Spleen (tissue), 11 donors: ENCODE data around the gene STX8. TPM values are rescaled to one million over a fixed set of nuclear protein-coding genes. Genes with fewer than 3 reads are reported as not detected.

Experiments
- DNase-seq: peaks from one replicate; pipeline ENCODE4 v3.0.0-alpha.2; 2020
- H3K27ac ChIP-seq, 8 donors: fragments of 200-600 bp; sonication (generic) in 7 of 8; 1 replicate in 4 of 8; 2 replicates in 4 of 8; pipeline versions ENCODE4 v1.5.0 to v1.8.0; 2016 to 2021; ENCODE audit warnings: inconsistent platforms in 4 of 8, mild to moderate bottlenecking in 4 of 8, moderate library complexity in 1 of 8
- H3K27me3 ChIP-seq, 7 donors: fragments of 200-600 bp; sonication (generic) in 6 of 7; replicated peaks in 1 of 7; 1 replicate in 4 of 7; 2 replicates in 3 of 7; pipeline versions ENCODE4 v1.5.0 to v1.8.0; 2016 to 2021; ENCODE audit warnings: inconsistent platforms in 3 of 7, mild to moderate bottlenecking in 1 of 7
- H3K36me3 ChIP-seq, 6 donors: fragments of 200-600 bp; sonication (generic) in 5 of 6; 1 replicate in 4 of 6; 2 replicates in 2 of 6; pipeline versions ENCODE4 v1.5.0 to v1.8.0; 2016 to 2021; ENCODE audit warnings: inconsistent platforms in 2 of 6
- H3K4me1 ChIP-seq, 6 donors: fragments of 200-600 bp; sonication (generic) in 5 of 6; 1 replicate in 3 of 6; 2 replicates in 3 of 6; pipeline versions ENCODE4 v1.5.0 to v1.8.0; 2016 to 2021; ENCODE audit warnings: inconsistent platforms in 3 of 6
- H3K4me3 ChIP-seq, 8 donors: fragments of 200-600 bp; sonication (generic) in 7 of 8; 1 replicate in 4 of 8; 2 replicates in 4 of 8; pipeline versions ENCODE4 v1.5.0 to v1.8.0; 2016 to 2021; ENCODE audit warnings: inconsistent platforms in 4 of 8, mild to moderate bottlenecking in 4 of 8, moderate library complexity in 2 of 8
- H3K9me3 ChIP-seq, 8 donors: fragments of 200-600 bp; sonication (generic) in 7 of 8; 1 replicate in 4 of 8; 2 replicates in 4 of 8; pipeline versions ENCODE4 v1.5.0 to v1.8.0; 2016 to 2021; ENCODE audit warnings: inconsistent platforms in 4 of 8
- POLR2A ChIP-seq, 3 donors: fragments of 450-650 bp; IDR thresholded peaks; one replicate each; pipeline ENCODE4 v1.5.1; 2017; ENCODE audit warnings: antibody characterized with exemption in 3 of 3, mild to moderate bottlenecking in 1 of 3
- POLR2AphosphoS5 ChIP-seq, 3 donors: sonication (generic); formaldehyde crosslinking; IDR thresholded peaks; one replicate each; pipeline ENCODE4 v1.5.1; 2017; ENCODE audit warnings: antibody characterized with exemption in 3 of 3
- WGBS, 5 donors: extraction: QIAGEN DNeasy Blood & Tissue Kit in 3 of 5; methylation state at CpG; one replicate each; pipeline versions ENCODE4 v1.1.5 to v1.1.7; 2013 to 2018; 5-methylcytosine and 5-hydroxymethylcytosine counted together
- intact Hi-C: fragments of 100-400 bp; cut with DNase I; formaldehyde crosslinking; loops from one replicate; pipeline ENCODE4 v1.15.0; 2023; ENCODE audit warnings: low total_unique reads
- polyA plus RNA-seq, 3 donors: library from polyadenylated mRNA; stranded (reverse); fragments of 200-250 nt; gene quantifications; one replicate each; pipeline ENCODE4 v1.2.1, GENCODE V29; 2013
- total RNA-seq, 7 donors: library from RNA; depleted of rRNA in 3 of 7; stranded (reverse); fragments of >200 nt in 3 of 7; fragmentation: NEBNext Ultra II Directional in 4 of 7; extraction: Animal tissue kit (Norgen Biotek cat#: 25700) in 4 of 7; gene quantifications; one replicate each; pipeline versions ENCODE4 v1.1.0 to v1.2.1, GENCODE V29; 2016 to 2021
- TF ChIP-seq, protein P1 (sequence below), 11 experiments: fragments of 200-600 bp in 7 of 11; fragments of 450-650 bp in 4 of 11; sonication (generic) in 4 of 11; IDR thresholded peaks in 8 of 11; conservative IDR thresholded peaks in 3 of 11; 1 replicate in 7 of 11; 2 replicates in 4 of 11; pipeline versions ENCODE4 v1.4.0 to v1.8.0; 2016 to 2021; ENCODE audit warnings: antibody characterized with exemption in 11 of 11, inconsistent platforms in 4 of 11, mild to moderate bottlenecking in 1 of 11
- donor health status: healthy with polysubstance abuse.
- donor health status: DM: no; HTN: no; CAD: no; lungs with moderate emphysema.
- donor health status: DM: no; HTN: no; CAD: no.
- donor health status: Bipolar disorder and iron deficiency.
- donor health status: healthy.
- donor health status: DM: no; HTN: no; CAD: no.
- donor health status: DM: yes; HTN: yes; CAD: no.

STX8 gene
- total and polyA plus RNA-seq, 10 donors = 37.3 to 59.8 (median 48.9) TPM

DNA sequence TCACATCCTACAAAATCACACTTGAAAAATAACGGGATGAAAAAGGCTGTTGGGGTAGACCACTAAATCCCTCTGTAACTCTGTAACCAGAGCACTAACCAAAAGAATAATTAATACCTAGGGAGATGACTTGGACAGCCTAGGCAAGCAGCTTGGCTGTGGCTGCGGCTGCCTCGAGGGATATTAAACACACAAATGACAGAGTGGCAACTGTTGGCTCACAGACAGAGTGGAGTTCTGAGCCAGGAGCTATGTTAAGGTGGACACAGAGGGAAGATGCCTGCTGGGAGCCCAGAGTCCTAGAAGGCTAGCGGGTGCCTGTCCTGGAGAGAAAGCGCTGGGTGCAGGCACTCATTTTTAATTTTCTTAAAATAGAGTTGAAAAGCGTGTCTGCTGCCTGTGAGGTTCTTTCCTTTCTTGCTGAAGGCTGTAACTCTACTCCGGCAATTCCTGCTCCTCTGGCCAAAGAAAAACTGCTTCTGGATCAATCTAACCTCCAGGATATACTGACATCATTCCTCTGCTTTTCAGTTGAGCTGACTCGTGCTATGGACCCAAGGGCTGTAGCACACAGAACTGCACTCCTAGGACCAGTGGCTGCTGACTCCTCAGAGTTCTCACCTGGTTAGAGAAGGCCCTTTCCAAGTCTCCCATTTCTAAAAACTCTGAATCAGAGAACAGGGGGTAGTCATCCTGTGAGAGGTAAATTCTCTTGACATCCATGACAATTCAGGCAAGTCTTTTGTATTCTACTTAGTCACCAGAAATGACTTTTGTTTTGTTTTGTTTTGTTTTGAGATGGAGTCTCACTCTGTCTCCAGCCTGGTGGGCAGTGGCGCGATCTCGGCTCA is 147.9 kb downstream of the STX8 start:
- 91 to 95% (median 94%) methylated on average over 11 of the region's 11 CpGs for WGBS, 5 donors
- H3K27me3 ChIP-seq = no peaks in the 10 kb centered on the region
- peaks cover 0 to 5% (median under 1%) of the 10 kb centered on the region in 6 donors for H3K36me3 ChIP-seq
- TF ChIP-seq POLR2A (IDR thresholded peaks at IDR 0.05) = no peak
- no peak overlapping the region for H3K27ac ChIP-seq
- no peak overlapping the region for H3K4me3 ChIP-seq
- intact Hi-C loops = no loop called here
- H3K4me1 ChIP-seq = peaks cover 7 to 15% (median 11%) of the 10 kb centered on the region in 6 donors
- H3K9me3 ChIP-seq = no peaks in the 10 kb centered on the region
- no peak for DNase-seq

DNA sequence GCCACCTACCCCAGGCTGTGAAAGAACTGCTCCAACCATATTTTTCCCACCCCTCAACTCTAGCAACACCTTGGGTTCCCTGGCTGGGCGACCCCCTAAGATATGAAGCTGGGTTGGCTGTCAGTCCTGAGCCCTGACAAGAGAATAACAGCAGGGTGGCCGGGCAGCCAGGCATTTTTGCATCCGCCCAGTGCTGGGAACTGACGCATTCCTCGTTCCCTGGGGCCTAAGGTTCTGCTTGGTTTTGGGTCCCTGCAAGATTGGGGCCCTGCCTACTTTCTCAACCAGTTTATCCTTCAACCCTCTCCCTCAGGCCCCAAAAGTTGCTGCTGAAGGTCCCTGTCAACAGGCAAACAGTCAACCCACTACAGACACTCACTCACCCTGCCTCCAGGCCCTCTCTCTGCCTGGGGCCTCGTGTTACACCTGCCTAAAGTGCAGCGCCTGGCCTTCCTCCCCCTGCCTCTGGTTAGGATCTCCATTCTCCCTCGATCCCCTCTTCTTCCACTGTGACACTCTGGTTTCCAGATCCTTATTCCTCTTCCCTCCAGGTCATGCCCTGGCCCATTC is 151.5 kb downstream of the STX8 start:
- DNase-seq = no peak
- H3K36me3 ChIP-seq = peaks cover 0 to 19% (median 1%) of the 10 kb centered on the region in 6 donors
- no peaks in the 10 kb centered on the region for H3K4me1 ChIP-seq
- H3K27ac ChIP-seq = no peak overlapping the region
- TF ChIP-seq, protein P1, sequence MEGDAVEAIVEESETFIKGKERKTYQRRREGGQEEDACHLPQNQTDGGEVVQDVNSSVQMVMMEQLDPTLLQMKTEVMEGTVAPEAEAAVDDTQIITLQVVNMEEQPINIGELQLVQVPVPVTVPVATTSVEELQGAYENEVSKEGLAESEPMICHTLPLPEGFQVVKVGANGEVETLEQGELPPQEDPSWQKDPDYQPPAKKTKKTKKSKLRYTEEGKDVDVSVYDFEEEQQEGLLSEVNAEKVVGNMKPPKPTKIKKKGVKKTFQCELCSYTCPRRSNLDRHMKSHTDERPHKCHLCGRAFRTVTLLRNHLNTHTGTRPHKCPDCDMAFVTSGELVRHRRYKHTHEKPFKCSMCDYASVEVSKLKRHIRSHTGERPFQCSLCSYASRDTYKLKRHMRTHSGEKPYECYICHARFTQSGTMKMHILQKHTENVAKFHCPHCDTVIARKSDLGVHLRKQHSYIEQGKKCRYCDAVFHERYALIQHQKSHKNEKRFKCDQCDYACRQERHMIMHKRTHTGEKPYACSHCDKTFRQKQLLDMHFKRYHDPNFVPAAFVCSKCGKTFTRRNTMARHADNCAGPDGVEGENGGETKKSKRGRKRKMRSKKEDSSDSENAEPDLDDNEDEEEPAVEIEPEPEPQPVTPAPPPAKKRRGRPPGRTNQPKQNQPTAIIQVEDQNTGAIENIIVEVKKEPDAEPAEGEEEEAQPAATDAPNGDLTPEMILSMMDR (IDR thresholded peaks at IDR 0.05 in 8 of 11, conservative IDR thresholded peaks at IDR 0.05 in 3 of 11) = no peak
- TF ChIP-seq POLR2A (IDR thresholded peaks at IDR 0.05) = no peak
- TF ChIP-seq POLR2AphosphoS5 (IDR thresholded peaks at IDR 0.05) = no peak
- H3K9me3 ChIP-seq = no peaks in the 10 kb centered on the region
- H3K27me3 ChIP-seq = no peaks in the 10 kb centered on the region
- intact Hi-C loops = no loop called here
- H3K4me3 ChIP-seq = no peak overlapping the region
- 94 to 96% (median 95%) methylated on average over 8 of the region's 8 CpGs for WGBS, 5 donors

DNA sequence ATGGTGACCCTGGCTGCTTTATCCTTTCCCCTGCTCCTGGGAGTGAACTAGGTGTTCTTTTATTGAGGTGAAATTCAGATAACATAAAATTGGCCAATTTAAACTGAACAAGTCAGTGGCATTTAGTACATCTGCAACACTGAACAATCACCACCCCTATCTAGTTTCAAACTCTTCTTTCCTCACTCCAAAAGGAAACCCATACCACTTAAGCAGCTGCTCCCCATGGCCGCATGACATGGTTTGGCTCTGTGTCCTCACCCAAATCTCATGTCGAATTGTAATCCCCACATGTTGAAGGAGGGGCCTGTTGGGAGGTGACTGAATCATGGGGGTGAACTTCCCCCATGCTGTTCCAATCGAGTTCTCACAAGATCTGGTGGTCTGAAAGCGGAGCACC is 154.1 kb downstream of the STX8 start:
- TF ChIP-seq POLR2AphosphoS5 (IDR thresholded peaks at IDR 0.05) (no peak), POLR2A (IDR thresholded peaks at IDR 0.05) (no peak)
- TF ChIP-seq, protein P1 (IDR thresholded peaks at IDR 0.05 in 8 of 11, conservative IDR thresholded peaks at IDR 0.05 in 3 of 11) = no peak

DNA sequence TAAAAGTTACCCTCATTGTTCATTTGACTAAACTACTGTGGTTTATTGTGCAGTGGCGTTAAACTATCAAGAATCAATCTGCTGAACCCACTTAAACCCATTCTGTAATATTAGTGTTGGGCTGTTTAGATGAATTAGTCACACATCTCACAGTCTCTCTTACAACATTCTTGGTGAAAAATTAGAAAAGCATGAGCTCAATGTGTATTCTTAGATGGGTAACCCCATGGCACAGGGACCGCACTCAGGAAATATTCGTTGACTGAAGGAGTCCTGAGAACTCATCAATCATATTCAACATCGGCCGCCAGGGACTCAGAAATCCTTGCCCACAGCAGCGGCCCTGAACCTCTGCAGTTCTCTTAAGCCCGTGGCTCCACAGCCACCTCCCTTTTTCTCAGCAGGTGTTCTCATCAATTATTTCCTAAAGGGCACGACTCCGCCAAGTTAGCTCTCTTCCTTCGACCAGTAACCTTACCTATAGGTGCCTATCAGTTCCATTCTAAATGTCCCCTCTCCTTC is 155.6 kb downstream of the STX8 start:
- intact Hi-C loops = no loop called here
- TF ChIP-seq POLR2AphosphoS5 (IDR thresholded peaks at IDR 0.05) = no peak
- TF ChIP-seq POLR2A (IDR thresholded peaks at IDR 0.05) = no peak
- TF ChIP-seq, protein P1 (IDR thresholded peaks at IDR 0.05 in 8 of 11, conservative IDR thresholded peaks at IDR 0.05 in 3 of 11) = no peak
- 89 to 95% (median 93%) methylated on average over 10 of the region's 10 CpGs for WGBS, 5 donors
- H3K9me3 ChIP-seq = peaks cover 0 to 7% (median 0%) of the 10 kb centered on the region in 8 donors
- peaks cover 0 to 19% (median 1%) of the 10 kb centered on the region in 6 donors for H3K36me3 ChIP-seq
- H3K4me3 ChIP-seq = no peak overlapping the region
- no peaks in the 10 kb centered on the region for H3K27me3 ChIP-seq
- no peak for DNase-seq
- no peaks in the 10 kb centered on the region for H3K4me1 ChIP-seq
- H3K27ac ChIP-seq = no peak overlapping the region

More for the DNA sequence above, 154.1 kb downstream of the STX8 start:
- DNase-seq = no peak
- Histone ChIP-seq H3K27ac (no peak overlapping the region), H3K4me1 (no peaks in the 10 kb centered on the region), H3K9me3 (peaks cover 0 to 7% (median 0%) of the 10 kb centered on the region in 8 donors), H3K27me3 (no peaks in the 10 kb centered on the region), H3K36me3 (peaks cover 0 to 19% (median 1%) of the 10 kb centered on the region in 6 donors), H3K4me3 (no peak overlapping the region)
- intact Hi-C loops = no loop called here
- 90 to 95% (median 92%) methylated on average over 4 of the region's 4 CpGs for WGBS, 5 donors
